ENCODE measurements around the gene CREB3L1. TPM values are rescaled to one million over a fixed set of nuclear protein-coding genes. Genes with fewer than 3 reads are reported as not detected.

The CREB3L1 gene
- total RNA-seq, 1 donor from 2014 or later, result 40.5 TPM

DNA sequence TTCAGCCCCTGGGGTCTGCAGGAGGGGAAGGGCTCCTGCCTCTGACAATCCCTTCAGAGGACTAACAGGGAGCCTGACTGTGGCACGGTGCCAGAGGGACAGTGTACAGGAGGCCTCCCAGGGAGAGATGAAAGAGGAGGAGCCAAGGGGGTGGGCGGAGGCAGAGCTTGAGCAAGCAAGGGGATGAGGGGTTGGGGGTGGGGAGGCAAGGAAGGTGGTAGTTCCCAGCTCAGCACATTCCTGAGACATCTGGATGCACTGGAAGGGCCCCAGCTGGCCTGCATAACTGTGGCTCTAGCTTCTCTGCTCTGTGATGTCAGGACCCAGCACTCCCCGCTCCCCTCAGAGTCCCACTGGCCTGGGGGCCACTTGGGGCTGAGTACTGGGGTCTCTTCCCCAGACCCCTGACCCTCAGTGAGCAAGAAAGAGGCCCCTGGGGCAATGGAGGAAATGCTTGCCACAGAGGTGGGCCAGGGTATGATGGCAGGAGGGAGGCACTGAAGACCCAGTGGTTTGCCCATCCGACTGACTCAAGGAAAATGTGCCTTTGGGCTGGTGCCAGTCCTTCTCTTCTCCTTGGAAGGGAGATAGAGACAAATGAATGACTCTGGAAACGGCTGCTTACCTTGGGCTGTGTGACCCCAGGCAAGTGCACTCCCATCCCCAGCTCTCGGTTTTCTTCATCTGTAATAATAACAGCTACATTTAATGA is 13.3 kb downstream of the CREB3L1 start:
- Histone ChIP-seq H3K27me3 (ENCODE audit: low read depth) (no peaks in the 10 kb centered on the region), H3K4me3 (no peak overlapping the region), H3K27ac (peak overlapping the region; percentile 39), H3K4me1 (peaks cover 45% of the 10 kb centered on the region), H3K36me3 (no peaks in the 10 kb centered on the region), H3K9me3 (no peaks in the 10 kb centered on the region)
- intact Hi-C loops (cut with DNase I), result no loop called here
- peak; percentile 84 for DNase-seq
- no peak for TF ChIP-seq CTCF (IDR thresholded peaks at IDR 0.05)
- peak; percentile 23 to 68 for ATAC-seq

- intact Hi-C loops (cut with DNase I), result no loop called here
- no peak for DNase-seq
Measured at GRCh38 chr11:46291441-46292150, 14.1 kb downstream of the CREB3L1 start.

DNA sequence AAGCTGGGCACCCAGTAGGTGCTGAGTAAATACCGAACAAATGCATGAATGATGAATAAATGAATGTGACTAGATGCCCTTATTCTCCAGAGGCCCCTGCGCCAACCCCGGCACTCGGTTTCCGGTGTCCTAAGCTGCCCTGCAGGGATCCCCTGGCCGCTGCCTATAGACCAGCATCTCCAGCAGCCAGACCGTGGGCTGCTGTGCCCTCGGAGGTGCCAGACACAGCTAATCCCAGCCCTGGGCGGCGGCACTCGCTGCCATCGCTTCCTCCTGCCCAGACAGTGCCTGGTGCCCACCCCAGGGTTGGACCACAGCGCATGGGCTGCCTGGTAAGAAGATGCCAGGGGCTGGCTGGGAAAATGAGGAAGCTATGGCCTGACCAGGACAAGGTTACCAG is 15.6 kb downstream of the CREB3L1 start:
- H3K4me3 ChIP-seq, result no peak overlapping the region
- no peak for ATAC-seq
- no peak for TF ChIP-seq CTCF (IDR thresholded peaks at IDR 0.05)
- H3K4me1 ChIP-seq, result peaks cover 53% of the 10 kb centered on the region
- H3K27ac ChIP-seq, result no peak overlapping the region
- H3K27me3 ChIP-seq (ENCODE audit: low read depth), result peaks cover 7% of the 10 kb centered on the region
- no peak for DNase-seq
- H3K36me3 ChIP-seq, result no peaks in the 10 kb centered on the region
- H3K9me3 ChIP-seq, result no peaks in the 10 kb centered on the region
- intact Hi-C loops (cut with DNase I), result no loop called here

More at GRCh38 chr11:46291441-46292150, 14.1 kb downstream of the CREB3L1 start:
- Histone ChIP-seq H3K4me3 (no peak overlapping the region), H3K27ac (peak overlapping the region; percentile 39), H3K4me1 (peaks cover 46% of the 10 kb centered on the region), H3K9me3 (no peaks in the 10 kb centered on the region), H3K27me3 (ENCODE audit: low read depth) (no peaks in the 10 kb centered on the region), H3K36me3 (no peaks in the 10 kb centered on the region)
- peak in 1 of 2 donors; percentile 21 for ATAC-seq
- no peak for TF ChIP-seq CTCF (IDR thresholded peaks at IDR 0.05)

DNA sequence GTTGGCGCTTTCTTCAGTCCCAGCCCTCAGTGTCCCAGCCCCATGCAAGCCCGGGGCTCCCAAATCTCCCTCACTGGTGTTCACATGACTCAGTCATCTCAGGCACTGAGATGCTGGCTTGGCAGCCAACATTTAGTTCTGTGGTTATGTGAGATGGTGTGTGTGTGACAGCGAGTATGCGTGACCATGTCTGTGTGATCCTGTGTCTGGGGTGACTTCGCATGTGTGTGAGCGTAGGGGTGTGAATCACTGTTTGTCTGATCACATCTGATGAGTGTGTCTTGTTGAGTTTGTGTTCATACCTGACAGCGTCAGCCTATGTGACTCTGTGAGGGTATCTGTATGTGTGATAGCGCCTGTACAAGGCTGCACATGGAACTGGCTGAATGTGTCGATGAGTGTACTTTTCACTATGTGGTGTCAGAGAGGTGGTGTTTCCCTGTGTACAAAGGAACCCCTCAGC is 16.2 kb downstream of the CREB3L1 start:
- H3K27ac ChIP-seq, result no peak overlapping the region
- TF ChIP-seq CTCF (IDR thresholded peaks at IDR 0.05), result no peak
- intact Hi-C loops (cut with DNase I), result no loop called here
- ATAC-seq, result no peak
- H3K4me1 ChIP-seq, result peaks cover 53% of the 10 kb centered on the region
- no peaks in the 10 kb centered on the region for H3K9me3 ChIP-seq
- no peak overlapping the region for H3K4me3 ChIP-seq
- DNase-seq, result no peak
- H3K27me3 ChIP-seq (ENCODE audit: low read depth), result peaks cover 7% of the 10 kb centered on the region
- H3K36me3 ChIP-seq, result no peaks in the 10 kb centered on the region

DNA sequence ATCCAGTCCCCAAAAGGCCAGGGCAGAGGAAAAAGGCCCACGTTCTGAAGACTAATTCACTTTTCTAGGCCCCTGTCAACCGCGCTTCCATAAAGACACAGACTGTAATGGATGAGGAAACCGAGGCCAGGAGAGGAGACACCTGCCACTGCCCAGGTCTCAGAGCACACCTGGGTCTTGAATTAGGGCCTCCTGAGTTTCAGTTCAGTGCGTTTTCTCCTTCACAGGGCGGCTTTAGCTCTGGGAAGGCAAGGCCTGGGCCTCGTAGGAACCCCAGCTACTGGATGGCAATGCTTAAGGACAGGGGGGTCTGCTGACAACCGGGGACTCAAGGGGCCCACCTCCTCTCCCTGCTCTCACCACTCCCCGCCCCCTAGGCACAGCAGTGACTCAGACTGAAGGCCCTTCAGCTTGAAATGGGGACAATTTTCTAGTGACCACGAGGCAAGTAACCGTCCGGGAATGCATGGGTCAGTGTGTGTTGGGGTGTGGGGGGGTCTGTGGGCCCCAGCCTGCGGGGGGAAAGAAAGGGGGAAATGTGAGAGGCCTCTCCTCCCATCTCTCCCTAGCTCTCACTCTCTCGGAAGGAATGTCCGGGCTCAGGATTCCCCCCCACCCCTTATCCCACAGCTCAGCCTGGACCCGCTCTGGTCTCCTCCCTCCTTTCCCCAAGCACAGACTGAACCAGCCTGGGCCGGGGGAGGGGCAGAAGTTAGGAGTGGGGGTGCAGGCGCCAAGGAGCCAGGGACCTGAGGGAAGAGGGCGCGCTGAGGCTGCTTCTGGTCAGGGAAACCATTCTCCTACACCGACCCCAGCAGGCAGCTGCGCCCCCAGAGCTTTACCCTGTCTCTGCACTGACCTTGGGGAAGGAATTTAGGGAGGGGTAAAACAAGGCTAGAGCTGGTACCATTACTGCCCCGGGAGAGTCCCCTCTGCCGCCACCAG is 17.2 kb downstream of the CREB3L1 start:
- peaks cover 7% of the 10 kb centered on the region for H3K27me3 ChIP-seq (ENCODE audit: low read depth)
- DNase-seq (no peak), ATAC-seq (peak; percentile 40 to 55)
- H3K27ac ChIP-seq, result no peak overlapping the region
- no peak for TF ChIP-seq CTCF (IDR thresholded peaks at IDR 0.05)
- intact Hi-C loops (cut with DNase I), result no loop called here
- H3K9me3 ChIP-seq, result no peaks in the 10 kb centered on the region
- no peaks in the 10 kb centered on the region for H3K36me3 ChIP-seq
- H3K4me3 ChIP-seq, result peak overlapping the region; percentile 63
- H3K4me1 ChIP-seq, result peaks cover 50% of the 10 kb centered on the region

Measured in lower lobe of right lung (tissue), 2 donors.